Endothelial cell of umbilical vein (primary cell): ENCODE results near the gene CEP104. TPM values are rescaled to one million over a fixed set of nuclear protein-coding genes. Genes with fewer than 3 reads are reported as not detected.

Experiments
- BruUV-seq: library from RNA; stranded (reverse); fragments of 400-500 nt; replicated peaks from 2 replicates; lab custom pipeline; 2021; lab: Mats Ljungman, UMichigan
- CTCF ChIA-PET: fragments of 300-600, 350-600 bp; sonication (Branson Sonifier 250); formaldehyde crosslinking; loops from one replicate; lab custom pipeline; 2021; ENCODE audit warnings: antibody characterized with exemption, inconsistent platforms; lab: Charles Lee
- POLR2A ChIA-PET: fragments of 300-600, 350-600 bp; sonication (Branson Sonifier 250); formaldehyde crosslinking; loops from one replicate; lab custom pipeline; 2021; ENCODE audit warnings: antibody characterized with exemption, inconsistent platforms; lab: Charles Lee
- DNase-seq: peaks from one replicate; pipeline ENCODE4 v3.0.0-alpha.2; 2011; ENCODE audit warnings: low read depth, low spot score
- FAIRE-seq: peaks from 2 replicates; lab custom pipeline; 2011; peaks lifted over from hg19 to GRCh38; lab: Jason Lieb, UNC
- H2AFZ ChIP-seq: 2 replicates; pipeline ENCODE4 v1.6.0; 2012; ENCODE audit warnings: low read depth, low read length, control low read depth, inconsistent platforms
- H3K27ac ChIP-seq: 2 replicates; pipeline ENCODE4 v1.5.1; 2011; ENCODE audit warnings: low read depth, mild to moderate bottlenecking, control low read depth, low read length, moderate library complexity; ENCODE audit not compliant: insufficient read depth
- H3K27me3 ChIP-seq, 2 experiments: 2 replicates each; pipeline versions ENCODE4 v1.6.0 to v1.6.1; 2011; ENCODE audit warnings: low read length in 2 of 2, mixed read lengths in 1 of 2; ENCODE audit not compliant: control insufficient read depth in 2 of 2, insufficient read depth in 2 of 2
- H3K36me3 ChIP-seq, 2 experiments: 2 replicates in 1 of 2; 3 replicates in 1 of 2; pipeline ENCODE4 v1.5.1; 2011; ENCODE audit warnings: low read length in 2 of 2, mild to moderate bottlenecking in 1 of 2, moderate library complexity in 1 of 2; ENCODE audit not compliant: control insufficient read depth in 2 of 2, insufficient read depth in 2 of 2; ENCODE audit errors: extremely low read depth in 1 of 2
- H3K4me1 ChIP-seq: 3 replicates; pipeline ENCODE4 v1.5.1; 2011; ENCODE audit warnings: mild to moderate bottlenecking, low read length; ENCODE audit not compliant: control insufficient read depth, insufficient read depth; ENCODE audit errors: extremely low read depth
- H3K4me2 ChIP-seq: 2 replicates; pipeline ENCODE4 v1.6.1; 2011; ENCODE audit warnings: low read length, control low read depth, mixed read lengths; ENCODE audit not compliant: insufficient read depth
- H3K4me3 ChIP-seq, 3 experiments: fragments of 200-600 bp in 1 of 3; sonication (generic), shearing (Covaris generic) in 1 of 3; replicated peaks in 1 of 3; 2 replicates each; pipeline ENCODE4 v1.5.1; 2011 to 2016; ENCODE audit warnings: control low read depth in 3 of 3, low read length in 3 of 3, mild to moderate bottlenecking in 2 of 3, inconsistent platforms in 1 of 3, low read depth in 1 of 3, moderate library complexity in 1 of 3; ENCODE audit not compliant: insufficient read depth in 1 of 3
- H3K79me2 ChIP-seq: 2 replicates; pipeline ENCODE4 v1.6.0; 2012; ENCODE audit warnings: low read length, inconsistent platforms; ENCODE audit not compliant: control insufficient read depth, insufficient read depth
- H3K9ac ChIP-seq: replicated peaks from 2 replicates; pipeline ENCODE3; 2011; ENCODE audit warnings: low read length, control low read depth; ENCODE audit not compliant: insufficient read depth; ENCODE audit errors: extremely low read depth
- H3K9me1 ChIP-seq: replicated peaks from 3 replicates; pipeline ENCODE4 v1.6.0; 2011; ENCODE audit warnings: mild to moderate bottlenecking, low read length; ENCODE audit not compliant: control insufficient read depth, insufficient read depth; ENCODE audit errors: extremely low read depth
- H3K9me3 ChIP-seq: replicated peaks from 2 replicates; pipeline ENCODE4 v1.5.1; 2012; ENCODE audit warnings: low read length, inconsistent platforms; ENCODE audit not compliant: control insufficient read depth, insufficient read depth
- H4K20me1 ChIP-seq: replicated peaks from 2 replicates; pipeline ENCODE3; 2011; ENCODE audit warnings: mild to moderate bottlenecking, low read length; ENCODE audit not compliant: control insufficient read depth, insufficient read depth; ENCODE audit errors: extremely low read depth
- CTCF ChIP-seq, 2 donors: IDR thresholded peaks; 1 replicate in 1 of 2; 2 replicates in 1 of 2; pipeline ENCODE4 v1.5.1; 2011; ENCODE audit warnings: low read length in 2 of 2, mild to moderate bottlenecking in 2 of 2, moderate library complexity in 2 of 2, control low read depth in 1 of 2, inconsistent platforms in 1 of 2, low read depth in 1 of 2; ENCODE audit not compliant: insufficient read depth in 1 of 2; ENCODE audit errors: extremely low read depth in 1 of 2
- EZH2 ChIP-seq: IDR thresholded peaks from 2 replicates; pipeline ENCODE4 v1.6.1; 2012; ENCODE audit warnings: borderline replicate concordance, low read depth, mild to moderate bottlenecking, moderate library complexity, low read length, inconsistent platforms; ENCODE audit not compliant: severe bottlenecking
- JUN ChIP-seq: IDR thresholded peaks from 2 replicates; pipeline ENCODE4 v1.6.1; 2011; ENCODE audit warnings: borderline replicate concordance, low read depth; ENCODE audit not compliant: insufficient read length, insufficient read depth
- MAX ChIP-seq: IDR thresholded peaks from 2 replicates; pipeline ENCODE4 v1.6.1; 2011; ENCODE audit not compliant: insufficient read depth, insufficient read length
- POLR2AphosphoS5 ChIP-seq: IDR thresholded peaks from 2 replicates; pipeline ENCODE4 v1.6.1; 2012; ENCODE audit warnings: low read depth, mild to moderate bottlenecking, control low read depth, low read length, moderate library complexity; ENCODE audit not compliant: insufficient read depth
- dilution Hi-C: fragments of 300-500 bp; cut with MboI; formaldehyde crosslinking; loops from one replicate; pipeline ENCODE4 v1.15.0; 2019; ENCODE audit warnings: low sequenced_read_pairs; ENCODE audit not compliant: extremely low pct_ligation_motif_present
- intact Hi-C: fragments of 100-400 bp; cut with micrococcal nuclease; formaldehyde crosslinking; loops from one replicate; pipeline ENCODE4 v1.10.0; 2022
- polyA plus RNA-seq, 4 experiments: library from polyadenylated mRNA; depleted of rRNA in 3 of 4; stranded (reverse) in 3 of 4; unstranded in 1 of 4; fragments of >200 nt; gene quantifications; 2 replicates each; pipeline versions ENCODE4 v1.2.1 to v1.2.3, GENCODE V29; 2011 to 2012; ENCODE audit warnings: missing spikeins in 1 of 4
- total RNA-seq: library from RNA; stranded (reverse); gene quantifications from 2 replicates; pipeline ENCODE4 v1.2.3, GENCODE V29; 2021

Gene CEP104
- total and polyA plus RNA-seq, 2 donors (not counting 3 experiments of a cell fraction or from before 2014, with no cell fraction given): 12.4 to 43.0 TPM

GRCh38 chr1:3762873-3763228 lies 94.2 kb downstream of the CEP104 start:
- Histone ChIP-seq H3K79me2 (no peaks in the 10 kb centered on the region), H3K36me3 (no peaks in the 10 kb centered on the region), H3K9me3 (no peaks in the 10 kb centered on the region), H3K27ac (no peak overlapping the region), H3K9ac (no peak overlapping the region), H3K27me3 (peaks cover 0 to 4% of the 10 kb centered on the region in 2 experiments), H3K4me2 (no peak overlapping the region), H3K4me1 (no peaks in the 10 kb centered on the region), H3K9me1 (no peaks in the 10 kb centered on the region), H4K20me1 (no peaks in the 10 kb centered on the region), H3K4me3 (no peak overlapping the region), H2AFZ (no peak overlapping the region)
- dilution Hi-C loops: no loop called here
- ChIA-PET CTCF (interaction anchor here (0.7 kb wide), 1 partner anchor 38 kb away, joined by 4 read pairs; no protein-coding TSS in a partner anchor), POLR2A (no interaction called here)
- intact Hi-C loops: no loop called here
- FAIRE-seq (no peak), DNase-seq (no peak)
- no TSS peak for BruUV-seq
- no peak for TF ChIP-seq CTCF (IDR thresholded peaks at IDR 0.05; ENCODE audit: extremely low read depth in 1 of 2, insufficient read depth in 1 of 2, low read depth in 1 of 2, low read length in 2 of 2)
- no peak for TF ChIP-seq JUN
- no peak for TF ChIP-seq POLR2AphosphoS5
- no peak for TF ChIP-seq MAX
- no peak for TF ChIP-seq EZH2
